Measurements from ENCODE around the gene MCC. TPM values are rescaled to one million over a fixed set of nuclear protein-coding genes. Genes with fewer than 3 reads are reported as not detected.
A peak's percentile ranks its signal among the peaks of the same experiment; 100 is the strongest.

The MCC gene
- total and polyA plus RNA-seq, 4 donors = 1.6 to 38.6 (median 11.2) TPM

- 83 to 89% methylated on average over 4 of the region's 4 CpGs for WGBS, 2 donors
Observed at GRCh38 chr5:112986224-112986623, 502.0 kb downstream of the MCC start.

DNA sequence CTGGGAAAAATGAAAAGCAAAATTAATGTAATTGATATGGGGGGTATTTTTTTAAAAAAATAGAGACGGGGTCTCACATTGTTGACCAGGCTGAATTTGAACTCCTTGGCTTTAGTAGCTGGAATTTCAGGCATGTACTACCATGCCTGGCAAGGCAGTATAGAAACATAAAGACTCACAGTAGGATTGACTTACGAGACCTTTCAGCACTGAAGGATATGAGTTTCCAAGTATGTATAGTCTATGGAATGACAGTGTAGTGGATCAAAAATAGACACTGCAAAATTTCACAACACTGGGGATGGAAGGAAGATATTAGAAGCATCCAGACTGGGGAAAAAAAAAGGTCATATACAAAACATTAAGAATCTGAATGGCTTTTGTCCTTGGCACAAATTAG lies 504.9 kb downstream of the MCC start:
- DNase-seq = no peak
- H3K27ac ChIP-seq (ENCODE audit: low read depth in 1 of 2, low read length in 1 of 2) = no peak overlapping the region
- no peak overlapping the region for H3K4me3 ChIP-seq
- no peaks in the 10 kb centered on the region for H3K27me3 ChIP-seq (ENCODE audit: control insufficient read depth in 3 of 3, insufficient read depth in 3 of 3, low read length in 2 of 3)
- no peak for ATAC-seq (ENCODE audit: insufficient read depth, low FRiP score)
- H3K36me3 ChIP-seq (ENCODE audit: control insufficient read depth in 4 of 4, insufficient read depth in 4 of 4, low read length in 4 of 4) = peaks cover 5 to 11% (median 7%) of the 10 kb centered on the region in 4 donors
- TF ChIP-seq, protein P1, sequence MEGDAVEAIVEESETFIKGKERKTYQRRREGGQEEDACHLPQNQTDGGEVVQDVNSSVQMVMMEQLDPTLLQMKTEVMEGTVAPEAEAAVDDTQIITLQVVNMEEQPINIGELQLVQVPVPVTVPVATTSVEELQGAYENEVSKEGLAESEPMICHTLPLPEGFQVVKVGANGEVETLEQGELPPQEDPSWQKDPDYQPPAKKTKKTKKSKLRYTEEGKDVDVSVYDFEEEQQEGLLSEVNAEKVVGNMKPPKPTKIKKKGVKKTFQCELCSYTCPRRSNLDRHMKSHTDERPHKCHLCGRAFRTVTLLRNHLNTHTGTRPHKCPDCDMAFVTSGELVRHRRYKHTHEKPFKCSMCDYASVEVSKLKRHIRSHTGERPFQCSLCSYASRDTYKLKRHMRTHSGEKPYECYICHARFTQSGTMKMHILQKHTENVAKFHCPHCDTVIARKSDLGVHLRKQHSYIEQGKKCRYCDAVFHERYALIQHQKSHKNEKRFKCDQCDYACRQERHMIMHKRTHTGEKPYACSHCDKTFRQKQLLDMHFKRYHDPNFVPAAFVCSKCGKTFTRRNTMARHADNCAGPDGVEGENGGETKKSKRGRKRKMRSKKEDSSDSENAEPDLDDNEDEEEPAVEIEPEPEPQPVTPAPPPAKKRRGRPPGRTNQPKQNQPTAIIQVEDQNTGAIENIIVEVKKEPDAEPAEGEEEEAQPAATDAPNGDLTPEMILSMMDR (IDR thresholded peaks at IDR 0.05; ENCODE audit: control extremely low read depth, extremely low read depth) = no peak
- H3K9me3 ChIP-seq (ENCODE audit: control insufficient read depth in 4 of 4, insufficient read depth in 3 of 4, low read length in 3 of 4) = no peaks in the 10 kb centered on the region
- 92% methylated on average over 2 of the region's 2 CpGs for WGBS, 2 donors
- peaks cover 0 to 17% (median 3%) of the 10 kb centered on the region in 5 donors for H3K4me1 ChIP-seq (ENCODE audit: control insufficient read depth in 5 of 5, insufficient read depth in 5 of 5, low read length in 5 of 5)
- H3K9ac ChIP-seq (ENCODE audit: insufficient read depth in 1 of 2, low read length in 2 of 2) = no peak overlapping the region

More at GRCh38 chr5:112986224-112986623, 502.0 kb downstream of the MCC start:
- Histone ChIP-seq H3K27me3 (ENCODE audit: control insufficient read depth in 3 of 3, insufficient read depth in 3 of 3, low read length in 2 of 3) (no peaks in the 10 kb centered on the region), H3K4me1 (ENCODE audit: control insufficient read depth in 5 of 5, insufficient read depth in 5 of 5, low read length in 5 of 5) (peaks cover 0 to 7% (median 0%) of the 10 kb centered on the region in 5 donors), H3K27ac (ENCODE audit: low read depth in 1 of 2, low read length in 1 of 2) (no peak overlapping the region), H3K9ac (ENCODE audit: insufficient read depth in 1 of 2, low read length in 2 of 2) (no peak overlapping the region), H3K4me3 (no peak overlapping the region), H3K9me3 (ENCODE audit: control insufficient read depth in 4 of 4, insufficient read depth in 3 of 4, low read length in 3 of 4) (no peaks in the 10 kb centered on the region), H3K36me3 (ENCODE audit: control insufficient read depth in 4 of 4, insufficient read depth in 4 of 4, low read length in 4 of 4) (peaks cover 6 to 14% (median 11%) of the 10 kb centered on the region in 4 donors)
- TF ChIP-seq, protein P1 (IDR thresholded peaks at IDR 0.05; ENCODE audit: control extremely low read depth, extremely low read depth) = no peak
- no peak for ATAC-seq (ENCODE audit: insufficient read depth, low FRiP score)
- DNase-seq = no peak

DNA sequence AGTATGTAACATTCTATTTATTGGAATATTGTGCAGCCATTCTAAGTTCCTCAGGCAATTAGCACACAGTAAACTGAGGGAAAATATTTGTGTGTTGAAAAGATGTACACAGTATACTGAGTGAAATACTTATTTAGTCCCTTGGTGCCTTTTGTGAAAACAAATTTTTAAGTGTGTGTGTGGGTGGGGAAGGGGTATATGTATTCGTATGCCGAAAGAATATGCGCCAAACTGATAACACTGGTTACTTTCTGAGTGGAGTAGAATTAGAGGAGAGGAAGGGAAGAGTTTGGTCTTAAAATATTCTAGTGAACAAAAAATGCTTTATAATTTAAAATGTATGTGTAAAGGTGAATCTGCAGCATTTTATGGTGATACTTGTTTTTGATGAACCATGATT lies 508.5 kb downstream of the MCC start:
- DNase-seq (no peak), ATAC-seq (ENCODE audit: insufficient read depth, low FRiP score) (no peak)
- Histone ChIP-seq H3K27ac (ENCODE audit: low read depth in 1 of 2, low read length in 1 of 2) (no peak overlapping the region), H3K9ac (ENCODE audit: insufficient read depth in 1 of 2, low read length in 2 of 2) (peak overlapping the region in 1 of 2 donors; percentile 26), H3K9me3 (ENCODE audit: control insufficient read depth in 4 of 4, insufficient read depth in 3 of 4, low read length in 3 of 4) (no peaks in the 10 kb centered on the region), H3K27me3 (ENCODE audit: control insufficient read depth in 3 of 3, insufficient read depth in 3 of 3, low read length in 2 of 3) (no peaks in the 10 kb centered on the region), H3K4me1 (ENCODE audit: control insufficient read depth in 5 of 5, insufficient read depth in 5 of 5, low read length in 5 of 5) (peaks cover 0 to 28% (median 10%) of the 10 kb centered on the region in 5 donors), H3K36me3 (ENCODE audit: control insufficient read depth in 4 of 4, insufficient read depth in 4 of 4, low read length in 4 of 4) (peaks cover 3 to 9% (median 5%) of the 10 kb centered on the region in 4 donors), H3K4me3 (no peak overlapping the region)
- WGBS, 2 donors = 79 to 80% methylated on average over 3 of the region's 3 CpGs
- TF ChIP-seq, protein P1 (IDR thresholded peaks at IDR 0.05; ENCODE audit: control extremely low read depth, extremely low read depth) = no peak

GRCh38 chr5:112978836-112979235 lies 509.4 kb downstream of the MCC start:
- WGBS, 2 donors = 25 to 46% methylated on average over 2 of the region's 2 CpGs
- TF ChIP-seq, protein P1 (IDR thresholded peaks at IDR 0.05; ENCODE audit: control extremely low read depth, extremely low read depth) = no peak
- H3K36me3 ChIP-seq (ENCODE audit: control insufficient read depth in 4 of 4, insufficient read depth in 4 of 4, low read length in 4 of 4) = peaks cover 0 to 8% (median 4%) of the 10 kb centered on the region in 4 donors
- no peaks in the 10 kb centered on the region for H3K27me3 ChIP-seq (ENCODE audit: control insufficient read depth in 3 of 3, insufficient read depth in 3 of 3, low read length in 2 of 3)
- peak in 1 of 3 donors; percentile 29 for DNase-seq
- H3K9me3 ChIP-seq (ENCODE audit: control insufficient read depth in 4 of 4, insufficient read depth in 3 of 4, low read length in 3 of 4) = no peaks in the 10 kb centered on the region
- H3K4me1 ChIP-seq (ENCODE audit: control insufficient read depth in 5 of 5, insufficient read depth in 5 of 5, low read length in 5 of 5) = peaks cover 0 to 28% (median 10%) of the 10 kb centered on the region in 5 donors
- H3K9ac ChIP-seq (ENCODE audit: insufficient read depth in 1 of 2, low read length in 2 of 2) = no peak overlapping the region
- no peak overlapping the region for H3K27ac ChIP-seq (ENCODE audit: low read depth in 1 of 2, low read length in 1 of 2)
- no peak overlapping the region for H3K4me3 ChIP-seq
- no peak for ATAC-seq (ENCODE audit: insufficient read depth, low FRiP score)
